CD4-positive, alpha-beta T cell treated with Interleukin-17A for 1 hour (primary cell): ENCODE measurements around the gene AQP1.

Experiments
- DNase-seq: peaks from one replicate; pipeline ENCODE4 v3.0.0-alpha.2; 2020

The AQP1 gene

GRCh38 chr7:30911561-30911969, at the start of gene AQP1:
TSS of gene AQP1 (plus strand) at chr7:30911853. CDS start at chr7:30911910, 57 bp downstream.
- DNase-seq = no peak

- no peak for DNase-seq
Measured at GRCh38 chr7:30862995-30863705, 48.5 kb upstream of the AQP1 start.

GRCh38 chr7:30863706-30864035, 48.0 kb upstream of the AQP1 start:
- DNase-seq = no peak

- no peak for DNase-seq
Measured at GRCh38 chr7:30864101-30864500, 47.6 kb upstream of the AQP1 start.

GRCh38 chr7:30865076-30865475, 46.6 kb upstream of the AQP1 start:
- DNase-seq = no peak

- DNase-seq = no peak
Measured at GRCh38 chr7:30865821-30866220, 45.8 kb upstream of the AQP1 start.

- DNase-seq = no peak
Measured at GRCh38 chr7:30866939-30867338, 44.7 kb upstream of the AQP1 start.

GRCh38 chr7:30867483-30867882, 44.2 kb upstream of the AQP1 start:
- no peak for DNase-seq

GRCh38 chr7:30869794-30870611, 41.6 kb upstream of the AQP1 start:
- no peak for DNase-seq

- DNase-seq = no peak
Measured at GRCh38 chr7:30870821-30871518, 40.7 kb upstream of the AQP1 start.

GRCh38 chr7:30871655-30872054, 40.0 kb upstream of the AQP1 start:
- no peak for DNase-seq

- no peak for DNase-seq
Measured at GRCh38 chr7:30873207-30873606, 38.4 kb upstream of the AQP1 start.

GRCh38 chr7:30873656-30874055, 38.0 kb upstream of the AQP1 start:
- DNase-seq = no peak

- DNase-seq = no peak
Measured at GRCh38 chr7:30874656-30875302, 36.9 kb upstream of the AQP1 start.

- no peak for DNase-seq
Measured at GRCh38 chr7:30877015-30877769, 34.5 kb upstream of the AQP1 start.

- DNase-seq = no peak
Measured at GRCh38 chr7:30877993-30878392, 33.7 kb upstream of the AQP1 start.

- no peak for DNase-seq
Measured at GRCh38 chr7:30879139-30880124, 32.2 kb upstream of the AQP1 start.

GRCh38 chr7:30880125-30880720, 31.4 kb upstream of the AQP1 start:
- DNase-seq = no peak

- no peak for DNase-seq
Measured at GRCh38 chr7:30880941-30881340, 30.7 kb upstream of the AQP1 start.

GRCh38 chr7:30881448-30881847, 30.2 kb upstream of the AQP1 start:
- DNase-seq = no peak

GRCh38 chr7:30884881-30885280, 26.8 kb upstream of the AQP1 start:
- DNase-seq = no peak
